Endodermal cell (in vitro differentiated cells): ENCODE data around the gene LIN9. TPM values are rescaled to one million over a fixed set of nuclear protein-coding genes. Genes with fewer than 3 reads are reported as not detected.

Source experiments
- DNase-seq: peaks from one replicate; pipeline ENCODE4 v3.0.0-alpha.2; 2017
- H3K27ac ChIP-seq: 2 replicates; pipeline ENCODE4 v1.5.1; 2013; ENCODE audit warnings: mild to moderate bottlenecking, low read depth, low read length, moderate library complexity
- H3K27me3 ChIP-seq: 2 replicates; pipeline ENCODE4 v1.6.1; 2013; ENCODE audit warnings: mild to moderate bottlenecking, low read length, moderate library complexity; ENCODE audit not compliant: insufficient read depth, control insufficient read depth, poor library complexity, severe bottlenecking
- H3K36me3 ChIP-seq: 2 replicates; pipeline ENCODE4 v1.7.0; 2013; ENCODE audit warnings: mild to moderate bottlenecking, low read length, moderate library complexity; ENCODE audit not compliant: control insufficient read depth, insufficient read depth
- H3K4me1 ChIP-seq: one replicate; pipeline ENCODE4 v1.7.0; 2013; ENCODE audit warnings: low read length; ENCODE audit not compliant: control insufficient read depth, insufficient read depth
- H3K4me3 ChIP-seq: 2 replicates; pipeline ENCODE4 v1.5.1; 2013; ENCODE audit warnings: mild to moderate bottlenecking, low read length, moderate library complexity
- H3K9ac ChIP-seq: 2 replicates; pipeline ENCODE4 v1.6.1; 2013; ENCODE audit warnings: mild to moderate bottlenecking, low read length, moderate library complexity; ENCODE audit not compliant: poor library complexity, severe bottlenecking; ENCODE audit errors: extremely low read depth
- H3K9me3 ChIP-seq: 2 replicates; pipeline ENCODE4 v1.6.1; 2013; ENCODE audit warnings: mild to moderate bottlenecking, low read length, moderate library complexity; ENCODE audit not compliant: control insufficient read depth
- H3K27ac Mint-ChIP-seq: 2 replicates; pipeline ENCODE4 v1.8.0; 2020; ENCODE audit warnings: mixed read lengths
- H3K27me3 Mint-ChIP-seq: 2 replicates; pipeline ENCODE4 v1.8.0; 2021; ENCODE audit warnings: mild to moderate bottlenecking, mixed read lengths; ENCODE audit not compliant: insufficient read depth
- H3K36me3 Mint-ChIP-seq: 2 replicates; pipeline ENCODE4 v1.8.0; 2020; ENCODE audit warnings: low read depth, mixed read lengths
- H3K4me1 Mint-ChIP-seq: 2 replicates; pipeline ENCODE4 v1.8.0; 2020; ENCODE audit warnings: mixed read lengths
- H3K4me3 Mint-ChIP-seq: 2 replicates; pipeline ENCODE4 v1.8.0; 2020; ENCODE audit warnings: mild to moderate bottlenecking, moderate library complexity, mixed read lengths
- H3K9me3 Mint-ChIP-seq: 2 replicates; pipeline ENCODE4 v1.8.0; 2020; ENCODE audit warnings: mild to moderate bottlenecking, mixed read lengths
- WGBS, 2 experiments: methylation state at CpG; one replicate each; pipeline versions ENCODE4 v1.1.5 to v1.1.7; 2013; ENCODE audit warnings: missing lambda C conversion rate in 2 of 2, mixed read lengths in 1 of 2; ENCODE audit not compliant: insufficient coverage in 1 of 2, insufficient read length in 1 of 2; 5-methylcytosine and 5-hydroxymethylcytosine counted together
- total RNA-seq, 2 donors: library from RNA; stranded (reverse); fragmentation: NEBNext Ultra II Directional in 1 of 2; extraction: Animal tissue kit (Norgen Biotek cat#: 25700) in 1 of 2; gene quantifications; 2 replicates in 1 of 2; 3 replicates in 1 of 2; pipeline ENCODE4 v1.2.1, GENCODE V29; 2021
- TF ChIP-seq, protein P1 (sequence below): fragments of 200-600 bp; sonication (generic); conservative IDR thresholded peaks from 2 replicates; pipeline ENCODE4 v1.5.0; 2021; ENCODE audit warnings: antibody characterized with exemption, mild to moderate bottlenecking

The LIN9 gene
- total RNA-seq, 2 donors from 2014 or later: 9.9 to 11.3 TPM

DNA sequence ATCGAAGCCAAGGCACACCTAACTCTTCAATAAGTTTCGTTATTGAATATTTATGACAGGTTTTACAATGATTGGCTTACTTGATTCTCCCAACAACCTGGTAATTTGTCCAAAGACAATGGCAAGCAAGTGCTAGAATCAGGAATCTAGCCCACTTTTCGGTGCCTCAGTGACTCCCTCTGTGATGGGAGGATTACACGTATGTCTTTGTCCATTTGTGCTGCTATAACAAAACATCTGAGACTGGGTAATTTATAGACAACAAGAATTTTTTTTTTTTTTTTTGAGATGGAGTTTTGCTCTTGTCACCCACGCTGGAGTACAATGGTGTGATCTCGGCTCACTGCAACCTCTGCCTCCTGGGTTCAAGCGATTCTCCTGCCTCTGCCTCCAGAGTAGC, 2.4 kb upstream of the LIN9 start:
- DNase-seq: no peak
- Mint-ChIP-seq H3K9me3 (peaks cover 7% of the 10 kb centered on the region), H3K36me3 (no peaks in the 10 kb centered on the region), H3K27ac (no peak overlapping the region), H3K4me1 (peaks cover 19% of the 10 kb centered on the region), H3K4me3 (no peak overlapping the region), H3K27me3 (peaks cover 37% of the 10 kb centered on the region)
- WGBS, 2 experiments: 98 to 100% methylated on average over 5 to 7 of the region's 7 CpGs
- TF ChIP-seq, protein P1, sequence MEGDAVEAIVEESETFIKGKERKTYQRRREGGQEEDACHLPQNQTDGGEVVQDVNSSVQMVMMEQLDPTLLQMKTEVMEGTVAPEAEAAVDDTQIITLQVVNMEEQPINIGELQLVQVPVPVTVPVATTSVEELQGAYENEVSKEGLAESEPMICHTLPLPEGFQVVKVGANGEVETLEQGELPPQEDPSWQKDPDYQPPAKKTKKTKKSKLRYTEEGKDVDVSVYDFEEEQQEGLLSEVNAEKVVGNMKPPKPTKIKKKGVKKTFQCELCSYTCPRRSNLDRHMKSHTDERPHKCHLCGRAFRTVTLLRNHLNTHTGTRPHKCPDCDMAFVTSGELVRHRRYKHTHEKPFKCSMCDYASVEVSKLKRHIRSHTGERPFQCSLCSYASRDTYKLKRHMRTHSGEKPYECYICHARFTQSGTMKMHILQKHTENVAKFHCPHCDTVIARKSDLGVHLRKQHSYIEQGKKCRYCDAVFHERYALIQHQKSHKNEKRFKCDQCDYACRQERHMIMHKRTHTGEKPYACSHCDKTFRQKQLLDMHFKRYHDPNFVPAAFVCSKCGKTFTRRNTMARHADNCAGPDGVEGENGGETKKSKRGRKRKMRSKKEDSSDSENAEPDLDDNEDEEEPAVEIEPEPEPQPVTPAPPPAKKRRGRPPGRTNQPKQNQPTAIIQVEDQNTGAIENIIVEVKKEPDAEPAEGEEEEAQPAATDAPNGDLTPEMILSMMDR: no peak
- H3K36me3 ChIP-seq: no peaks in the 10 kb centered on the region
- no peak overlapping the region for H3K9ac ChIP-seq
- no peak overlapping the region for H3K4me3 ChIP-seq
- no peak overlapping the region for H3K27ac ChIP-seq
- peaks cover 10% of the 10 kb centered on the region for H3K9me3 ChIP-seq
- H3K27me3 ChIP-seq: peaks cover 32% of the 10 kb centered on the region
- H3K4me1 ChIP-seq: no peaks in the 10 kb centered on the region

DNA sequence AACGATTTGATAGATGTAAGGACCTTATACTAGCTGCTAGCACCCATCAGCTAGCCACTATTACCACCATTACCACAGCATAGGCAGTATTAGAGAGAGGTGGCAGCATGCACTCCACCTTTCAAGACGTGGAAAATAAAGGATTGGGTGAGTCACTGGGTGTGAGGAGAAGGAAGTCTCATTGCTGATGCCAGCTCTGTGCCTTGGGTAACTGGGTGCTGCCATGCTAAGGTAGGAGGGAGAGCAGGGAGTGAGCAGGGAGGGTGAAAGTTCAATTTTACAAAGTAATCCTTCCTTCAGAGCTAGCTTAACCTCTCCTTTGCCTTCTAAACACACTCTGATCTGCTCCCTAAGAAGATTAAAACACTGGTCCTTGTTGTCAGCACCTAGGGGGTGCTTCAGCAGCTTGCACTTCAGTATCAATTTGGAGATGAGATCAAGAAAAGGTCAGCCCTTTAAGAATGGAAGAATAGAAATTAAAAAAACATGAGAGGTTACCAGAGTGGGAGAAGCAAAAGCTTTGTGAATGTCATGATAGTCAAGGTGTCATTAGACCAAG, 1.8 kb upstream of the LIN9 start:
- peak overlapping the region; percentile 80 for H3K4me3 ChIP-seq
- H3K9me3 ChIP-seq: peaks cover 10% of the 10 kb centered on the region
- DNase-seq: no peak
- H3K36me3 ChIP-seq: no peaks in the 10 kb centered on the region
- H3K27ac ChIP-seq: no peak overlapping the region
- H3K9me3 Mint-ChIP-seq: peaks cover 7% of the 10 kb centered on the region
- TF ChIP-seq, protein P1: no peak
- no peaks in the 10 kb centered on the region for H3K4me1 ChIP-seq
- H3K27me3 ChIP-seq: peaks cover 32% of the 10 kb centered on the region
- H3K9ac ChIP-seq: no peak overlapping the region
- no peak overlapping the region for H3K4me3 Mint-ChIP-seq
- peaks cover 19% of the 10 kb centered on the region for H3K4me1 Mint-ChIP-seq
- 83 to 86% methylated on average over 1 to 2 of the region's 2 CpGs for WGBS, 2 experiments
- H3K27ac Mint-ChIP-seq: no peak overlapping the region
- no peaks in the 10 kb centered on the region for H3K36me3 Mint-ChIP-seq
- peaks cover 30% of the 10 kb centered on the region for H3K27me3 Mint-ChIP-seq

- Mint-ChIP-seq H3K9me3 (peaks cover 7% of the 10 kb centered on the region), H3K4me3 (peak overlapping the region; percentile 85), H3K4me1 (peaks cover 19% of the 10 kb centered on the region), H3K36me3 (no peaks in the 10 kb centered on the region), H3K27me3 (peaks cover 27% of the 10 kb centered on the region), H3K27ac (no peak overlapping the region)
- Histone ChIP-seq H3K4me3 (peak overlapping the region; percentile 80), H3K9ac (no peak overlapping the region), H3K4me1 (no peaks in the 10 kb centered on the region), H3K36me3 (no peaks in the 10 kb centered on the region), H3K27ac (no peak overlapping the region), H3K27me3 (peaks cover 32% of the 10 kb centered on the region), H3K9me3 (peaks cover 10% of the 10 kb centered on the region)
- TF ChIP-seq, protein P1: no peak
- WGBS, 2 experiments: 85 to 93% methylated on average over 5 of the region's 5 CpGs
- DNase-seq: no peak
Measured at GRCh38 chr1:226310245-226310540, 1.2 kb upstream of the LIN9 start.
